H4 (cell line): Measurements from ENCODE around the gene TDP1. TPM values are rescaled to one million over a fixed set of nuclear protein-coding genes. Genes with fewer than 3 reads are reported as not detected.
A peak's percentile ranks its signal among the peaks of the same experiment; 100 is the strongest.

Source experiments
- DNase-seq: peaks from one replicate; pipeline ENCODE4 v3.0.0-alpha.2; 2015; ENCODE audit warnings: low spot score
- total RNA-seq: library from RNA; depleted of rRNA; stranded (reverse); fragments of >200 nt; shearing (Covaris generic); gene quantifications from 2 replicates; pipeline ENCODE4 v1.2.3, GENCODE V29; 2014

The TDP1 gene
- total RNA-seq, 1 experiment from 2014 or later: 23.2 TPM

DNA sequence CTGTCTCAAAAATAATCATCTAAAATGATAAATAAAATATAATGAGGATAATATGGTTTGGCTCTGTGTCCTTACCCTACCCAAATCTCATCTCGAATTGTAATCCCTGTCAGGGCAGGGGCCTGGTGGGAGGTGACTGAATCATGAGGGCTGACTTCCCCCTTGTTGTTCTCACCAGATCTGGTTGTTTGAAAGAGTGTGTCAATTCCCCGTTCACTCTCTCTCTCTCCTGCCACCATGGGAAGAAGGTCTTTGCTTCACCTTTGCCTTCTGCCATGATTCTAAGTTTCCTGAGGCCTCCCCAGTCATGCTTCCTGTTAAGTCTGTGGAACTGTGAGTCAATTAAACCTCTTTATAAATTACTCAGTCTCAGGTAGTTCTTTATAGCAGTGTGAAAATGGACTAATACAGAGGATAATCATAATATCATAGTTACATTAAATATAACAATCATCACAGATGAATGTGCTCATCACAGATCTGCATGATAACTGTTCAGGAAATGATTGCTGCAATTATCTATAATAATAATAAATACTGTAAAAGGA is 13.8 kb upstream of the TDP1 start:
- DNase-seq: no peak

DNA sequence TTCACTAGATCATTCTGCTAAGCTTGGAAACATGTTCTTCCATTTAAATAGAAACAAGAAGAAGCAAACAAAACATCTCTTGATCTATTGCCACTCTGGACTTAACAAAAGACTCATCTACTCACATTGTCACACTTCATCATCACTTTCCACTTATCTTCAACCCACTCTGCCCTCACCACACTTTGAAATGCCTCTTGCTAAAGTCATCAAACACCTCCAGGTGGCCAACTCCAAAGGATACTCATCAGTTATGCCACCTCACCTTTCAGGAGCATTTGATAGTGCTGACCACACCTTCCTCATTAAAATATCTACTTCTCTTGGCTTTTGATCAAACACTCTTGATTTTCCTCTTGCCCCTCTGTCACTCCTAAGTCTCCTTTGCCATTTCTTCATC is 8.4 kb upstream of the TDP1 start:
- DNase-seq: no peak

DNA sequence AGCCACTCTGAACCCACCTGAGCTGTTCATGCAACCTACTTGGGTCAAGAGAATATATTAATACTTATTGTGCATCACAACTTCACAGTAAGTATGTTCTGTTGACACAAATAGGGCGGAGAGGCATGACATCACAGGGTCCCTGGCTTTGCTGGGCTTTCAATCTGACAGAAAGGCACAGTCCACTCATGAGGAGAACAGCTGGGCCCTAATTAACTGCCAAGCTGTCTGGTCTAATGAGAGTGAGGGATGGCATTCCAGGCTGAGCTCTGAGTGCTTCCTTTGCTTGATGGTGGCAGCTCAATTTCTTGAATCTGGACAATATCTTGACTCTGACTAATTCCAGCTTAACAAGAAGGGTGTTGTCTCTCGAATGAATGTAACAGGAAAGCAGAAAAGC is 3.2 kb upstream of the TDP1 start:
- DNase-seq: no peak

DNA sequence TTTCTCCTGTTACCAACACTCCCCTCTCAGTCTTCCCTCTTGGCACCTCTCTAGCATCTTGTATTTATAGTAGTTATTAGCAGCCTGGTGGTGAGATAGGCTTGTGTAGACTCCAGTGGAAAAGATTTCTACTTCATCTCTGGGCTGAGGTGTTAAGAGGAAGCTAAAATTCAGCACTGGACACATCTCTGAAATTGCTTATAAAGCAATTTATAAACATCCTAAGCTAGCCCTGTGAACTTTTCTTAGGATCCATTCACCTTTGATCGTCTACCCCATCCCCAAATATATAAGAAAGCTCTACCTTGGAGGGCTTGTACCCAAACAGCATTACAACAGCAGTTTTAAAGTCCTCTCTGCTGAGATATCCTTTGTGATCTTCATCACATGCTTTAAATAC is 2.1 kb upstream of the TDP1 start:
- no peak for DNase-seq

DNA sequence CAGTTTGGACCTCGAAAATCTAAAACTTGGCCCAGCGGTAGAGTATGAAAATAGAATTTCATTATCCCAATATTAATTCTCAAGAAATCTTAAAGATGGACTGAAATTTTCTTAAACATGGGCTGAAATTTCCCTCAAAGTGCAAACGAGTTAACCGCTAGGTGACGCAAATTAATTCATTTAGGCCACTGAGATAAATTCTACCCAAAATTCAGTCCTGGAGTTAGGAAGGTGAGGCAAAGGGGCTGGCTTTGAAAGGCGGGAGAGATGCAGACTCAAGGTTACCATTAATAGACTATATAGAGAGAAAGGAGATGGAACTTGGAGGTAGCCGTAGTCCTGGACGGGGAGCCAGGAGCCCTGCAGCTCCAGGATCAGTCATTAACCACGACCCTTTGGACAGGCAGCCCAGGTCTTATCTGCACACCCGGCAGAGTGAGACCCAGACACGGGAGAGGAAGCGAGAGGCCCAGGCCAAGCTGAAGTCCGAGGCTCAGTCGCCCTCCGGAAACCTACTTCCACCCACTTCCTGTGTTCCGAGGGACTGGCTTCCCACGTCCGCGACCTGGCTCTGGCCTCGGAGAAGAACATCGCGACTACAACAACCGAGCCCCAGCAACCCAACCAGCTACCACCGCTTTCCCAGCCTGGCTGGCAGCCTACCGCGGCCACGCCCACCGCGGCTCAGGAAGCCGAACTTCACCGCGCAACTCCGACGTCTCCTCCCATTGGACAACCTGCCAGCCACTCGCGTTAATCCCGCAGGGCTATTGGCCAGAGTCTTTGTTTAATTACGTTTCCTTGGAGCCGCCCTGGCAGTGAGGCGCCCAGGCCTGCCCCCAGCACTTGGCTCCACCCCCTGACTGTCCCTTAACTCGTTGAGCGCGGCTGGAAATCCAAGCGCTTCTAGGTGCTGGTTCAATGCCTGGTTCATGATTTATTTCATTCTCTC is 1.4 kb upstream of the TDP1 start, which contains the start of gene EFCAB11:
Gene EFCAB11 (minus strand): TSS at position 661 of the 952 bp plus-strand sequence. CDS start 70 bp downstream, at position 591.
- peak; percentile 98 for DNase-seq

DNA sequence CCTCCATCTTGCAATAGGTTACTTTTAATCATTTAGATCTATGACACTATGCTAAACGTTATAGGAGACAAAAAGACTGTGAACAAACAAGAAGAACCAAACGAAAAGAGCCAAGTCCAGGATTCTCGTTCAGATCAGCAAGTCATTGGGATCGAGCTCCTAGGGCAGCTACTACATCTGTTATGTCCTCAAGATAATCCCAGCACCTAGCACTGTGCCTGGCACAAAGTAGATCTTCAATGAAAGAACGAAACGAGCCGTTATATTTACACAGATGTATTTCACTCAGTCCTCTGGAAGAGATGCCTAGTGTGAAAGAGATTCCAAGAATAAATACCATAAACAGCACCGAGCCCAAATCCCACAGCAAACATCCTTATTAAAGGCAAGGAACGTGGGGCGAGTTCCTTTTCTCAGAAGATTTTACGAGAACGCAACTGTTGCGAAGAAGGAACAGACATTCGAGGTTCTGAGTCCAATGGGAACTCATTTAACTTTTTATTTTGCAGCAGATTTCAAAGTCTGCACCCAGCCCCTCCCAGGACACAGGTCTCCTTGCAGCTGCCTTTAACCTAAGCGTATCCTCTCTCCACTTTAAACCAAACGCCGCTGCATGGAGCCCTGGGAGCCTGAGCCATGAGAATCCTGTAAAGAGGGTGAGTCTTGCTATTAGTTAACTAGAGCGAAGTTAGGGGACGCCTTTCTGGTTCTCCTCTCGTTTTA is 544 bp upstream of the TDP1 start:
- no peak for DNase-seq

DNA sequence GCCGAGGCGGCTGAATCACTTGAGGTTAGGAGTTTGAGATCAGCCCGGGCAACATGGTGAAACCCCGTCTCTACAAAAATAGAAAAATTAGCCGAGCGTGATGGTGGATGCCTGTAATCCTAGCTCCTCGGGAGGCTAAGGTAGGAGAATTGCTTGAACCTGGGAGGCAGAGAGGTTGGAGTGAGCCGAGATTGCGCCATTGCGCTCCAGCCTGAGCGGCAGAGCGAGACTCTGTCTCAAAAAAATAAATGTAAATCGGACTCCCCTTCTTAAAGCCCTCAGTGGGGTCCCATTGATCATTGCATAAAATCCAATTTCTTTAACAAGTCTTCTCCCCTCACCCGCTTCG is 908 bp downstream of the TDP1 start:
- DNase-seq: no peak

DNA sequence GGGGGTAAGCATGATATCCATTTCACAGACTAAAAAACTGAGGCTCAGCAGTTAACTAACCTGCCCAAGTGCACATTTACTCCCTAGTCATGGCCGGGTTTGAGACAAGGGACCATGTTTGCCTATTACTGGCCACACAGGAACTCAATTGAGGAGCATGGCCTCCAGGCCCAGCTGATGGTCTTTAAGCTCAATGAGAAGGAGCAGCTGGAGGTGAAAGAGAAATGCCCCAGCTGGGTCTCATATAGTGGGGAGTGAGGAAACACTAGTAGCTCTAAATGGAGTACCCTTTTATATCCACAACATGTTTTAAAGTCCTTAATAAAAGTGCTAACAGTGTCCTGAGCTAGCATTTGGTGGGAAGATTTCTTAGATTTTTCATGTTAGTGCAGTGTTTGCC is 1.6 kb downstream of the TDP1 start:
- no peak for DNase-seq

DNA sequence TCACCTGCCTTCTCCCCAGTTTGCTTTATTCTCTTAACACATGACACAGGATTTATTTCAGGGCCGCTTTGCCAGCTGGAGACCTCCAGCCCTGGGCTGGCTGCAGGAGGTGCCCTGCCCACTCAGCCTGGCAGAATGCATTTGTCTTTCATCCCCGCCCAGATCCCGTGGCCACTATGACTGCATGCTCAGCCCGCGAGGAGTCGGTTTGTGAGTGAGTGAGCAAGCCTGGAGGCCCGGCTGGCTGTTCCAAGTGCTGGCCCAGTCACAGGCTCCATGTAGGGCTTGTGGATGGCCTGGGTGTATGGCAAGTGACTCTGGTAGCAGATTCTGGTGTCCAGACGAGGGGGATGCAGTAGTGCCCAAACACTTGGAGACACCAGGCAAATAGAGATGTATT is 2.1 kb downstream of the TDP1 start:
- no peak for DNase-seq

DNA sequence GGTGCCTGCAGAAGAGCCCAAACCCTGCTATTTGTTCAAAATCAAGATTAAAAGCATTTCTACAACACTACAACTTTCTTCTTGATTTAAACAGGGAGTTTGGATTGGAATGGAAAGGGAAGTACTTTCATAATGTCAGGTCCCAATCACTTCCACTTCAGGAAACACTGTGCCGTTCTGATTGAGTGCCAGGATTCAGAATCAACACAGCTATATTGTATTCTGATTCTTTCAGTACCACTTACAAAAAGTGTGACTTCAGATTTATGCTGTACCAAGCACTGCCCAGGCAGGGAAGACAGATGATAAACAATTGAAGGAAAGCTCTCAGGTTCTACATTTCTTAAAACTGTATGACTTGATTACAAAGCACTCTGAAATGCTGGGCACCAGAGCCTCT is 3.2 kb downstream of the TDP1 start:
- no peak for DNase-seq

DNA sequence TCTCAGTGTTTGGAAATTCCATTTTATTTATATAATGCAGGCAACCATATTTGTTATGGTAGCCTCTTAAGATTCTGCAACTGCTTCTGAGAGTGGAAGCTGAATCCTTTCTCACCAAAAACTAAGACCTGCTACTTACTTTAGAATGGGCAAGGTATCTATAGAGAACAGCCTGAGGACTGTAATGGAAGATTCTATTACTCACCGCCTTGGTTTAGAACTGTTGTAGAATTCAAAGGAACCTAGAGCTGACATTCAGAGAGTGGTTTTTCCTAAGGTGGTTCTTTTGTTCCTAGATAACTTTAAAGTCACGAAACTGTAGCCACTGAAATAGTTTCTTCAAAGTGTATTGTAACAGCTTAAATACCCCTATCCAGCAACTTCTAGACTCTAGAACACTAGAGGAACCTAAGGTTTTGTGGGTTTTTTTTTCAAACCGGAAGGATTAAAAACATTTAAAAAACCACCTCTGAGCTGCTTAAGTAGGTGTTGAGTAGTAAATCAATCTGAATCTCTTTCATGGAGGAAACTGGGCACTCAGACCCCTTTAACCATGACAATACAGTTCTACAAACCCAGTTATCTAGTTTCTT is 4.2 kb downstream of the TDP1 start:
- DNase-seq: no peak

DNA sequence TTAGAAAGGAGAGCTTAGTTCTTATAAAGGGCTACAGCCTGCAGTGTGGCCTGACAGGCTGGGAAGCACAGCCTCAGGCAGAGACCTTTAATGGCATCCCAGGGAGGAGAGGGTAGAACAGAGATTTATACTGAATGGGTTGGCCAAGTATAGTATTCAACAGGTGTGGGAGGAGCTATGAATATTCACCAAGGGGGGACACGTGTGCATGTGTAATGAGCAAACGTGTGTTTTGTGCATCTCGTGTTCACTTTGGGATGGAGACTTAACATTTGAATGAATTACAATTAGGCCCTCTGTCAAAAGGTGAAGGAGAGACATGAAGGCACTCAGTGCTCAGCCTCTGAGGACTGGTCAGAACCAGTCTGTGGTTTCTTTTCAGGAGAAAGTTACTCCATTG is 5.2 kb downstream of the TDP1 start:
- no peak for DNase-seq

DNA sequence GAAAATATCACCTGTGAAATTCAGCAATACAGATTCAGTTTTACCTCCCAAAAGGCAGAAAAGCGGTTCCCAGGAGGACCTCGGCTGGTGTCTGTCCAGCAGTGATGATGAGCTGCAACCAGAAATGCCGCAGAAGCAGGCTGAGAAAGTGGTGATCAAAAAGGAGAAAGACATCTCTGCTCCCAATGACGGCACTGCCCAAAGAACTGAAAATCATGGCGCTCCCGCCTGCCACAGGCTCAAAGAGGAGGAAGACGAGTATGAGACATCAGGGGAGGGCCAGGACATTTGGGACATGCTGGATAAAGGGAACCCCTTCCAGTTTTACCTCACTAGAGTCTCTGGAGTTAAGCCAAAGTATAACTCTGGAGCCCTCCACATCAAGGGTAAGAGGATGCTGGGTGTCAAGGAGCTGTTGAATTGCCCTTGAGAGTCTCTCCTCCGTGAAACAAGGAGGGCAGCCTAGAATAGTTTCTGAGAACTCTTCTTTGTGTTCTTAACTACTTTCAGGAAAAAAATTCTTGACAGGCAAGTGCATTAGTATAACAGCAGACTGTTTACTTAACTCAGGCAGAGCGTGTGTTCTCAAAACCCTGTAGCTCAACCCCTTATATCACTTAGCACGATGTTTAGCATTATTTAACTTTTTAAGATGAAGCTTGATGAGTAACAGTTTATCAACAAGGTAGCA is 7.7 kb downstream of the TDP1 start:
- DNase-seq: no peak

DNA sequence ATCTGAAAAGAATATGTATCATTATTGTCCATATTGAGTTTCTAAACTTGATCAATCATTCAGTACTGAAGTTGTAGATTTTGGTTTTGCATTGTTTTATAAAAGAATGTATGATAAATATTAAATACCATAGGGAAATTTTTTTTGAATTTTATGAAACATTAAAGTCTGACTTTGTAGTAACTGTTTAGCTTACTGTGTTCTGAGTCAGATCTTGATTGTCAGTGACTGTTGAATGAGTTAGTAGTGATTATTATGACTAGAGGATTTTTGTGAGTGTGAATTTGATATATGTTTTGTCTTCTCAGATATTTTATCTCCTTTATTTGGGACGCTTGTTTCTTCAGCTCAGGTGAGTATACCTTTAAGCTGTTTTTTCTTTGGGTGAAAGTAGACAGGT is 10.1 kb downstream of the TDP1 start:
- no peak for DNase-seq

DNA sequence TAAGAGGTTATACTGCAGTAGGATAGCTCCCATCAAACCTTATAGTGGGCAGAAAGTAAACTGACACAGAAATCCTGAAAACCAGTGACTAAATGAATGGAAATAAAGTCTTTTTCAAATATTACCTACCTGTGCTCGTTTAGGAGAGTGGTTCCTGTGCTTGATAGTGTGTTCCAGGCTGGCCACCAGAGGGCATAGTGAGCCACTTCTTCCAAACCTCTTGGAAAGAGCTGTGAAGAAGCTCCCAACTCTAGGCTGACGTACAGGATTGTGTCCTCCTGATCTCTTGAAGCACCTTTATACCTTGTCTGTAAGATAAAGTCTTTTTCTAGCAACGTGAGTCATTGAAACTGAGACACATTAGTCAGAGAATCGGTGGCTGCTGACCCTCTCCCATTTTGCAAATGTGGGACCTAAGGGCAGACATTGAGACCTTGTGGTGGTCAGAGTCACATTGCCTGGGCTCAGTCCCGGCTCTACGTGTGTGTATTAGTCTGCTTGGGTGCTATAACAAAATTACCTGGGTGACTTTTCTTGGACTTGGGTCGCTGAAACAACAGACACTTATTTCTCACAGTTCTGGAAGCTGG is 17.6 kb downstream of the TDP1 start:
- peak; percentile 53 for DNase-seq

DNA sequence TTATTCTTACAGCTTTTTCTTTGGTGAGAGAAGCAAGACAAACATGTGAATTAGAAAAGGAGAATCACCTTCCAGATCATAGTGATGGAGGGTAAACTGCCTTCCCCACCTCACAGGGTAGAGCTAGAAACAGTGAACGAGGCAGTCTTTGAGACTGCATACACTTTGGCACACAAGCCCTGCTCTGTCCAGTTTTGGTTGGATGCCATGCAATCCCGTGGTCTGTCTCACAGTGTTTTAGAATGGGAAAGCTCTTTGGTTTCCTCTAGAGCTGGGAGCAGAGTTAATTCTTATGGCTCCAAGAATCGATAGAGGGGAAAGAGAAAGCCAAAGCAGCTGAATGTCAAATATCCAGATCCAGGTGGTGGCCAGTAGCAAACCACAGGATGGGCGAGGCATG is 21.9 kb downstream of the TDP1 start:
- DNase-seq: no peak

DNA sequence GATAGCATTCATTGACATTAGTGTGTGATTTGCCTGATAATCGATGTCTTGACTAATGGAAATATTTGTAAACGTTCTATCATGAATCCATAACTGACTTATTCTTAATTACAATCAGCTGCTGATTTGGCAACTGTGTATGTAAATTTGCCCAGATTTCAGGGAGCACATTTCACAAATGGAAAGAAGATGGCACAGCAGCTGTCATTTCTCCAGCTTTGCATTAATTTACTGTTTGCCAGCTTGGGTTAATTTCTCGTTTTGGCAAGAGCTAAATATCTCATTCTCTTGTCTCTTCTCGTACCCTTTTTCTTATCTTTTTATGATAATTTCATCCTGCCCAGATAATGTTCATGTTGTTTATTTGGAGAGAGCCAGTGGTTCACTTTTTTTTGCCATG is 22.9 kb downstream of the TDP1 start:
- no peak for DNase-seq

DNA sequence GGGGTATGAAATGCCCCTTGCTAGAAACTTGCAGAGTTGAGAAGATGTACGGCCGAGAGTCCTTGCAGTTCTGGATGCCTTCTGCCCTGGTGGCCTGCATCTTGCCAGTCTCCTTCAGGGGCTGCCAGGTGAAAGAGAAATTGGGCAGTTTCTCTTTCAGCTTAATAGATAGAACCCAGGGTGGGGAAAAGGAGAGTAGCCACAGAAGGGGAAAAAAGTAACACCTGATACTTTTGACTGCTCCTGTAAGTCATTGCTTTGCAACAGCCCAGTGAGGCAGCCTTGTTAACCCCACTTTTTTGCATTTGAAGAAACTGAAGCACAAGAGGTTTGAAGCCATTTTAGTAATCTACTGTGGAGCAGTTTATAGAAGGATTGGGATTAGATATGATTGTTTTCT is 27.6 kb downstream of the TDP1 start:
- no peak for DNase-seq

DNA sequence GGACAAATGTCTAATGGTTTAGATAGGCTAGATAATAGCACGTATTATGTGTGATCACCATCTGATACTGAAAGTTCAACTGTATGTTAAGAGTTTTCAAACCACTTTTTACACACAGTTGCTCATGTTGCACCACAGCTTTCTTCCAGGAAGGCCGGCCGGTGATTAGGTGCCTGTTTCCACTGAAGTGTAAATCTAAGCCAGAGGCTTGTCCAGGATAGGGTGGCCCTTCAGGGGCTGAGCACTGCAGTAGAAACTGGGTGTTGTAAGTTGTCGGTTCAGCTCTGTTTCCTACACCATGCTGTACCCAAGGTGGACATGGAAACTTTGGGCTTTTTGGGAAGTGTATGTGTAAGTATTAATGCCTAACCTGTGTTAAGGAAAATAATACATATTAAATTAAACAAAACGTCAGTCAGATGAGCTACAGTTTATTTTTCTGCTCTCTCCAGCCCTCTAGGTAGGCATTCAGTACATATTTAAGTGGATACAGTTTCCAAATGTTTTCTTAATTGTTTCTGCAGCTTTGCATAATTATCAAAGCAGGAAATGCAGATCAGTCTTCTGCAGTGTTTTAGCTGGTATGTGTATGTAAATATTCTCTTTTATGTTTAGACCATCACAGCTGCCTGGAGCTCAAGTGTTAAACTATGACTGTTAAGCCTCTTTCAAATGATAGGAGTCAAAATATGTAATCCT is 30.9 kb downstream of the TDP1 start:
- DNase-seq: no peak

DNA sequence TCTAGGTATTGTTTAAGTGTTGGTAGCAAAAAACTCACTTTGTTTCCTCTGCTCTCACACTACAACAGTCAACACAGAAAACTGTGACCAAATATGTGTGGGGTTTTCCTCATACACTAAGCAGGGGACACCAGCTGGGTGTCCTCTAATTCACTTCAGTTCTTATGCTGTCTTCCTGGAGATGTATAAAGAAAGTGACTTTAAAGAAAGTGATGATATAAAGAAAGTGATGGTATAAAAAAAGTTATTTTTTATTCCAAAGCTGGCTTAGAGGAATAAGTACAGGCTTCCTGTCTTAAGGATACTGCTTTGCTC is 31.4 kb downstream of the TDP1 start:
- no peak for DNase-seq

DNA sequence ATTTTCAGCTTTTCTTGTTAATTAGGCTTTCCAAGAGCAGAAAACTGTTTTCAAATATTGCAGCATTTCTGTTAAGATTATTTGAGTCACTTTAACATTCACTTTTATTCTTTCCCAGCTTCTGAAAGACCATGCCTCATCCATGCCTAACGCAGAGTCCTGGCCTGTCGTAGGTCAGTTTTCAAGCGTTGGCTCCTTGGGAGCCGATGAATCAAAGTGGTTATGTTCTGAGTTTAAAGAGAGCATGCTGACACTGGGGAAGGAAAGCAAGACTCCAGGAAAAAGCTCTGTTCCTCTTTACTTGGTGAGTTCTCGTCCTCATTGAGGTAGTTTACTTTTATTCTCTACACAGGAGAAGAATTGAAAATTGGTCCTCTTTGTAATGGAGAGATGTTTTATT is 33.1 kb downstream of the TDP1 start:
- no peak for DNase-seq
